ENCODE results near the gene NUDT3. TPM values are rescaled to one million over a fixed set of nuclear protein-coding genes. Genes with fewer than 3 reads are reported as not detected.

NUDT3 gene
- total RNA-seq, 4 donors from 2014 or later, result 51.6 to 88.7 (median 57.3) TPM

DNA sequence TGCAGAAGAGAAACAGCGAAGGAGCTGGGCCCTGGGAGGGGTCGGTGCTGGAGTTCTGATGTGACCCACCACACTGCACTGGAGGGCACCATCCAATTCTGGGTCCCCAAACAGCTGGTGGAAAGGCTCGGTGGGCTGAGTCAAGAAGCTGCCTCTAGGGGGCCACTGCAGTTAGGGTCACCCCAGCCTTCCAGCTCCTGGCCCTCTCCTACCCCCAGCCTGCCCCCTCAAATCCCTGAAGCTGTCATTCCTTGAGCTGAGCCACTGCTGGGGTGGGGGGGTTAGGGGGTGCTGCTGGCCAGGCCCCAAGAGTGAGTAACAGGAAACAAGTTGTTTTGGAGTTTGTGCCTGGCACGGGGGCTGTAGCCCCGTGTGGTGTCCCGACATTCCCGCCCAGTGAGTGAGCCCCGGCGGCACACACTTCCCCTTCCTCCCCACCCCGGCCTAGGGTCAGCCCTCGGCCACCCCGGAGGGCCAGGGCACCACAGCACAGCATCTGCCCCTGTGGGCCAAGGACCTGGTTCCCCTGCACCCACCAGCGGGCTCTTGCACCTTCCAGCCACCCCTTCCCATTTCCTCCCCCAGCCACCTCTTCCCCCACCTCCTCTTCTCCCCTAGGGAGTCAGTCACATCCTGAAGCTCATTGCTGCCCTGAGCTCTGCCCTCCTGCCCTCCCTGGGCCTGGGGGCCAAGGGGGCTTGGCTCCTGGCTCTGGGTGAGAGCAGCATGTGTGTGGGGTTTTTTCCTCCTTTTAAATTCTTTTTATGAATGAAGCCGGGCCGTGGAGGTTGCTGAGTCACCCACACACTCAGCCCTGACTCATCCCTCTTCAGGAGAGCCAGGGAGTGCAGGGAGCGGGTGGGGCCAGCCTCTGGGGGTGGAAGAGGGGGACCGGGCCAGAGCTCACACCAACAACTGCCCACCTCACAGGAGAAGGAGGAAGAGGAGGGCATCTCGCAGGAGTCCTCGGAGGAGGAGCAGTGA is 148.3 kb downstream of the NUDT3 start:
- DNase-seq (ENCODE audit: low spot score in 2 of 2), result peak; percentile 43 to 60
- no peaks in the 10 kb centered on the region for H3K27me3 ChIP-seq
- peaks cover 0 to 33% (median 0%) of the 10 kb centered on the region in 3 donors for H3K36me3 ChIP-seq
- peaks cover 0 to 67% (median 27%) of the 10 kb centered on the region in 4 donors for H3K4me1 ChIP-seq
- WGBS, 2 donors, result 22 to 23% methylated on average over 11 to 19 of the region's 19 CpGs
- no peak overlapping the region for H3K4me3 ChIP-seq
- H3K9me3 ChIP-seq, result no peaks in the 10 kb centered on the region
- TF ChIP-seq POLR2A (IDR thresholded peaks at IDR 0.05) (no peak), EP300 (IDR thresholded peaks at IDR 0.05) (peak in 1 of 2 donors; percentile 19)
- TF ChIP-seq, protein P1, sequence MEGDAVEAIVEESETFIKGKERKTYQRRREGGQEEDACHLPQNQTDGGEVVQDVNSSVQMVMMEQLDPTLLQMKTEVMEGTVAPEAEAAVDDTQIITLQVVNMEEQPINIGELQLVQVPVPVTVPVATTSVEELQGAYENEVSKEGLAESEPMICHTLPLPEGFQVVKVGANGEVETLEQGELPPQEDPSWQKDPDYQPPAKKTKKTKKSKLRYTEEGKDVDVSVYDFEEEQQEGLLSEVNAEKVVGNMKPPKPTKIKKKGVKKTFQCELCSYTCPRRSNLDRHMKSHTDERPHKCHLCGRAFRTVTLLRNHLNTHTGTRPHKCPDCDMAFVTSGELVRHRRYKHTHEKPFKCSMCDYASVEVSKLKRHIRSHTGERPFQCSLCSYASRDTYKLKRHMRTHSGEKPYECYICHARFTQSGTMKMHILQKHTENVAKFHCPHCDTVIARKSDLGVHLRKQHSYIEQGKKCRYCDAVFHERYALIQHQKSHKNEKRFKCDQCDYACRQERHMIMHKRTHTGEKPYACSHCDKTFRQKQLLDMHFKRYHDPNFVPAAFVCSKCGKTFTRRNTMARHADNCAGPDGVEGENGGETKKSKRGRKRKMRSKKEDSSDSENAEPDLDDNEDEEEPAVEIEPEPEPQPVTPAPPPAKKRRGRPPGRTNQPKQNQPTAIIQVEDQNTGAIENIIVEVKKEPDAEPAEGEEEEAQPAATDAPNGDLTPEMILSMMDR (IDR thresholded peaks at IDR 0.05), result peak in 2 of 5 experiments; percentile 10 to 25
- H3K27ac ChIP-seq, result peak overlapping the region in 3 of 4 donors; percentile 39 to 80 (median 47)

DNA sequence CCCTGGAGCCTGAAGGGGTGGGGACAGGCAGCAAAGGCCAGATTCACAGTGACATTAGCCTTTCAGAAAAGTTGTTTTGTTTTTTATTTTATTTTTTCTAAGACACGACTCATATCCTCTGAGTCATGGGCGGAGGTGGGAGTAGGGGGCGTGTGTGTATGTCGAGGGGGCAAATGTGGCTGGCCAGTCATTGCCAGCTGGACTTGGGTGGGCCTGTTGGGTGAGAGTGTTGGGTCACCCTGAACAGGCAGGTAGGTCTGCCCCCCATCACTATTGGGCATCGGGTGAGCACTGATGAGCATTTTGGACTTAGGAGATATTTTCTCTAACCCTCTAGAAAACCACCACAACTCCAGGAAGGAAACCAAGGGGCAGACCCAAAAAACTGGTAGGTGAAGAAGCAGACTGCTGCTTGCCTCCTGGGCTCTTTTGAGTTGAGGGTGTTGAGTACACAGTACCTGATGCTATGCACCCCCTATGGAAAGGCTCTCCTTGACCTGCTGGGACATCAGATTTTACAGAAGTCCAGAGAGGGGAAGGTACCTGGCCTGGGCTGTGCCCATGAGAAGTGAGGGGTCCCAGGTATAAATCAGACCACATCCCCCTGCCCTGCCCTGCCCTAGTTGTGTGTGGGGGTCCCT is 149.2 kb downstream of the NUDT3 start:
- peak overlapping the region in 2 of 4 donors; percentile 39 to 80 for H3K27ac ChIP-seq
- H3K4me3 ChIP-seq, result no peak overlapping the region
- no peak for DNase-seq (ENCODE audit: low spot score in 2 of 2)
- no peaks in the 10 kb centered on the region for H3K9me3 ChIP-seq
- H3K36me3 ChIP-seq, result peaks cover 0 to 33% (median 0%) of the 10 kb centered on the region in 3 donors
- peaks cover 0 to 72% (median 30%) of the 10 kb centered on the region in 4 donors for H3K4me1 ChIP-seq
- TF ChIP-seq EP300 (IDR thresholded peaks at IDR 0.05) (no peak), POLR2A (IDR thresholded peaks at IDR 0.05) (no peak)
- TF ChIP-seq, protein P1 (IDR thresholded peaks at IDR 0.05), result no peak
- 44 to 52% methylated on average over 5 of the region's 5 CpGs for WGBS, 2 donors
- H3K27me3 ChIP-seq, result no peaks in the 10 kb centered on the region

DNA sequence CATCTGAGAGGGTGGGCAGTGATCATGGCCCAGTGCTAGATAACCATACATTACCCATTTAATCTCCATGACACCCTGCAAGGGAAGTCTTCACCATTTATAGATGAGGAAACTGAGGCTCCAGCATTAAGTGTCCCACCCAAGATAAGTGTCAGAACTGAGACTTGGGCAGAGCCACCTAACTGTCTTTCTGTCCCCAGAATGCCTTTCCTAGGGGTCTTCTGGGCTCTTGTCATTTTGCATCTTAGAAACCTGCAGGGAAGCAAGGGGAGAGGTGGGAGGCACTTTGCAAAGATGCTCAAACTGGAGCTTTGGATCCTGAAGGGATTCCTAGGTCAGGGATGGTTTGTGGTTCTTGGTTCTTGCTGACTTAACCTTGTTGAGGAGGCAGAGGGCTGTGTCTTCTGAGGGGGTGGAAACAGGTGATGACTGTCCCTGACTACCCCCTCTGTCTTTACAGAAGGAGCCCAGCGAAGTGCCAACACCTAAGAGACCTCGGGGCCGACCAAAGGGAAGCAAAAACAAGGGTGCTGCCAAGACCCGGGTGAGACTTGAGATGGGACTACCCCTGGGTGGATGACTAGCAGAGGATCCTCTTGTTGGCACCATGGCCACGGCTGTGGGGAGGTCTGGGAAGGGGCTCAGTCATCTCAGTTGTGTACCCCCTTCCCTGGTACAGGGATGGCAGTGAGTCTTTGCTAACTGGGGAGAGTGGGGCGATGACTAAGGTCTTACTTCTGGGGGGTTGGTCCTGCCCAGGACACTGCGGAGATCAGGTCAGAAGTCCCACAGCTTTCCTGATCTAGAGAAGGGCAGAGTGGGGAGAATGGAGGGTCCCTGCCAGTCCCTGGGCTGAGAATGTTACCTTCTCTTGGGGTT is 150.0 kb downstream of the NUDT3 start:
- Histone ChIP-seq H3K27ac (peak overlapping the region in 2 of 4 donors; percentile 39 to 80), H3K4me3 (no peak overlapping the region), H3K27me3 (no peaks in the 10 kb centered on the region), H3K9me3 (no peaks in the 10 kb centered on the region), H3K4me1 (peaks cover 0 to 71% (median 26%) of the 10 kb centered on the region in 4 donors), H3K36me3 (peaks cover 0 to 33% (median 0%) of the 10 kb centered on the region in 3 donors)
- no peak for TF ChIP-seq POLR2A (IDR thresholded peaks at IDR 0.05)
- TF ChIP-seq, protein P1 (IDR thresholded peaks at IDR 0.05), result no peak
- TF ChIP-seq EP300 (IDR thresholded peaks at IDR 0.05), result no peak
- no peak for DNase-seq (ENCODE audit: low spot score in 2 of 2)
- WGBS, 2 donors, result 75 to 81% methylated on average over 6 to 7 of the region's 7 CpGs

DNA sequence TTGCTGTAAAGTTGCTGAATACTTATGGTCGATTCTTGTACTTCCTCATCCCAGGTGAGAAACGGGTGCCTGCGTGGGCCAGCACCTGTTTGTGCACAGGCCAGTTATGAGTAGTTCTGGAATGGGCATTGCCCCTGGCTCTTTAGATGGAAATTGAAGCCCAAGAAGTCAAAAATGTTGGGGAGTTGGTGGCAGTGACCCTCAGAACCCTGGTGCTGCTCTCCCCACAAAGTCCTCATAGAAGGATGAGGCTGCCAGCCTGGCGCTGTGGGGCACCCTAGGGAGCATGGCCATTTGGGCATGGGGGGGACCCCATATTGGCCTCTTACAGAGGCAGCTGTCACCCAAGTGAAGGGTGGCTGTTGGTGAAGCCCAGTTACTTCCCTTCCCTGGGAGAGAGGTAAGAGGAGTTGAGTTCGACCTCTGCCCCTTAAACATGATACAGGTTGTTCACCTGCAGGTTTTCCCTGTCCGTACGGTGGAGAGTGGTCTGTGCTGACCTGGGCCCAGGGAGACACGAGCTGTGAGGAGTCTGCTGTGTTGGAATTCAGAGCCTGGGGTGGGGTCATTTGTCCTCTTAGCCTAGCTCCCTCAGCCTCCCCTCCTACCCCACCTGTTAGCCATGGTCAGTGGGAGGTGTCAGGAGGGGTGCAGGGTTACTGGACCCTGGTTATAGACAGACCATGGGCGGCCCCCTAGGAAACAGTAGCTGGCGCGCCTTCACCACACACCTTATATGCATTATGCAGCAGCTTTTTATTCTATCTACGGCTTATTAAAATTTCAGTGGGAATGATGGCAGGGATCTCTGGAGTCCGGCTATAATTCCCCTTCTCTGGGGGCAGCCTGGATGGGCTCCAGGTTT is 150.9 kb downstream of the NUDT3 start:
- no peaks in the 10 kb centered on the region for H3K9me3 ChIP-seq
- no peaks in the 10 kb centered on the region for H3K27me3 ChIP-seq
- no peak for DNase-seq (ENCODE audit: low spot score in 2 of 2)
- 89 to 90% methylated on average over 13 of the region's 13 CpGs for WGBS, 2 donors
- H3K4me1 ChIP-seq, result peaks cover 0 to 63% (median 21%) of the 10 kb centered on the region in 4 donors
- peaks cover 0 to 29% (median 0%) of the 10 kb centered on the region in 3 donors for H3K36me3 ChIP-seq
- no peak overlapping the region for H3K27ac ChIP-seq
- TF ChIP-seq EP300 (IDR thresholded peaks at IDR 0.05), result no peak
- TF ChIP-seq, protein P1 (IDR thresholded peaks at IDR 0.05), result no peak
- TF ChIP-seq POLR2A (IDR thresholded peaks at IDR 0.05), result no peak
- H3K4me3 ChIP-seq, result no peak overlapping the region
